ENCODE measurements around the gene PSIP1.

The PSIP1 gene

GRCh38 chr9:15510789-15511575, at the start of gene PSIP1:
Gene PSIP1 (minus strand): TSS chr9:15510970. CDS start chr9:15510188, 782 bp downstream.
- peak; percentile 5 for TF ChIP-seq CTCF (IDR thresholded peaks at IDR 0.05; ENCODE audit: insufficient read depth, low read depth, low read length, missing control alignments)
- DNase-seq (ENCODE audit: low read depth): peak; percentile 80
- H3K4me3 ChIP-seq (ENCODE audit: low read length): peak within 1 kb of the TSS; percentile 78

DNA sequence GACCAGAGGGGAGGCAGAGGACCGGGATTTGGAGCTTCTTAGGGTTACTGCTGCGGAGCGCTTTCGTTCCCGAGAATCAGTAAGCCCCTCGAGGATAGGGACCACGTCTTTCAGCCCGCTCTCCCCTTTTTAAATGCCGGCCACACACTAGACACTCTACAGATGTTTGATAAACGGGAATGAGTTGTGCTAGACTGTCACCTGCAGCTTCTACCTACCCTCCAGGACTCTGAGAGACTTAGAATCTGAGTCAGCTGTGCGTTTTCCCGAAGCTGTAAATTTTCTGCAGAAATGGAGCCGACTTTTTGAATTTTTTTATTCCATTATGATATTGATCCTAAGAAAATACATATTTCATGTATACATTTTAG, 42.7 kb upstream of the PSIP1 start:
- H3K4me3 ChIP-seq (ENCODE audit: low read length): peak overlapping the region; percentile 86
- DNase-seq (ENCODE audit: low read depth): no peak
- TF ChIP-seq CTCF (IDR thresholded peaks at IDR 0.05; ENCODE audit: insufficient read depth, low read depth, low read length, missing control alignments): no peak

GRCh38 chr9:15552636-15553527, 42.1 kb upstream of the PSIP1 start, which contains the start of gene CCDC171:
Gene CCDC171 (plus strand): TSS chr9:15553043. CDS start chr9:15564089, 11,046 bp downstream.
- H3K4me3 ChIP-seq (ENCODE audit: low read length): peak within 1 kb of the TSS; percentile 86
- no peak for TF ChIP-seq CTCF (IDR thresholded peaks at IDR 0.05; ENCODE audit: insufficient read depth, low read depth, low read length, missing control alignments)
- peak; percentile 97 for DNase-seq (ENCODE audit: low read depth)

- no peak for TF ChIP-seq CTCF (IDR thresholded peaks at IDR 0.05; ENCODE audit: insufficient read depth, low read depth, low read length, missing control alignments)
- DNase-seq (ENCODE audit: low read depth): no peak
- no peak overlapping the region for H3K4me3 ChIP-seq (ENCODE audit: low read length)
Observed at GRCh38 chr9:15549611-15550010, 38.8 kb upstream of the PSIP1 start.

DNA sequence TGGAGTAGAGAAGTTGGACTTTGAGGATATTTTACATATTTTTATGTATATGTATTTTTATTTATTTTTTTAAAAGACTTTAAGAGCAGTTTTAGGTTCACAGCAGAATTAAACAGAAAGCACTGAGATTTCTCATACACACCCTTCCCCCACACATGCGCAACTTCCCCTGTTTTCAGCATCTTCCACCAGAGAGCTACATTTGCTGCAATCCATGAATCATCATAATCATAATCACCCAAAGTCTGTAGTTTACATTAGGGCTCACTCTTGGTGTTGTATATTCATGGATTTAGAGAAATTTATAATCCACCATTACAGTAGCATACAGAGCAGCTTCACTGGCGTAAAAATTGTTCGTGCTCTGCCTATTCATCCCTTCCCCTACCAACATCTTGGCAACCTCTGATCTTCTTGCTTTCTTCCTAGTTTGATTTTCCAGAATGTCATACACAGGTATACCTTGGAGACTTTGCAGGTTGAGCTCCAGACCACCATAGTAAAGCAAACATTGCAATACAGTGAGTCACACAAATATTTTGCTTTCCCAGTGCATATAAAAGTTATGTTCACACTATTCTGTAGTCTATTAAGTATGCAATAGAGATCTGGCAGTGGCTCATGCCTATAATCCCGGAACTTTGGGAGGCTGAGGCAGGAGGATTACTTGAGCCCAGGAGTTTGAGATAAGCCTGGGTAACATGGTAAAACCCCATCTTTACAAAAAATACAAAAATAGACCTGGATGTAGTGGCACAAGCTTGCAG, 32.5 kb upstream of the PSIP1 start:
- TF ChIP-seq CTCF (IDR thresholded peaks at IDR 0.05; ENCODE audit: insufficient read depth, low read depth, low read length, missing control alignments): no peak
- DNase-seq (ENCODE audit: low read depth): peak; percentile 27
- no peak overlapping the region for H3K4me3 ChIP-seq (ENCODE audit: low read length)

- TF ChIP-seq CTCF (IDR thresholded peaks at IDR 0.05; ENCODE audit: insufficient read depth, low read depth, low read length, missing control alignments): no peak
- no peak overlapping the region for H3K4me3 ChIP-seq (ENCODE audit: low read length)
- no peak for DNase-seq (ENCODE audit: low read depth)
Observed at GRCh38 chr9:15542624-15543023, 31.9 kb upstream of the PSIP1 start.

Measured in epithelial cell of esophagus (primary cell).